SW480 (cell line): Measurements from ENCODE around the gene SLC38A10.
"Not testable (repeated sequence)": the region's sequence is repeated elsewhere in the genome, so short reads cannot be mapped to it uniquely, and the experiment has no call there.

Experiments used
- DNase-seq: peaks from one replicate; pipeline ENCODE4 v3.0.0-alpha.2; 2016; ENCODE audit warnings: low spot score

The SLC38A10 gene

GRCh38 chr17:81311946-81312345, 16.8 kb upstream of the SLC38A10 start:
- DNase-seq, result no peak

GRCh38 chr17:81310949-81311550, 15.9 kb upstream of the SLC38A10 start:
- no peak for DNase-seq

- no peak for DNase-seq
Observed at GRCh38 chr17:81309859-81310839, 15.0 kb upstream of the SLC38A10 start.

- DNase-seq, result peak; percentile 81
Observed at GRCh38 chr17:81309140-81309858, 14.2 kb upstream of the SLC38A10 start.

- not testable (repeated sequence) for DNase-seq
Observed at GRCh38 chr17:81308784-81309139, 13.7 kb upstream of the SLC38A10 start.

DNA sequence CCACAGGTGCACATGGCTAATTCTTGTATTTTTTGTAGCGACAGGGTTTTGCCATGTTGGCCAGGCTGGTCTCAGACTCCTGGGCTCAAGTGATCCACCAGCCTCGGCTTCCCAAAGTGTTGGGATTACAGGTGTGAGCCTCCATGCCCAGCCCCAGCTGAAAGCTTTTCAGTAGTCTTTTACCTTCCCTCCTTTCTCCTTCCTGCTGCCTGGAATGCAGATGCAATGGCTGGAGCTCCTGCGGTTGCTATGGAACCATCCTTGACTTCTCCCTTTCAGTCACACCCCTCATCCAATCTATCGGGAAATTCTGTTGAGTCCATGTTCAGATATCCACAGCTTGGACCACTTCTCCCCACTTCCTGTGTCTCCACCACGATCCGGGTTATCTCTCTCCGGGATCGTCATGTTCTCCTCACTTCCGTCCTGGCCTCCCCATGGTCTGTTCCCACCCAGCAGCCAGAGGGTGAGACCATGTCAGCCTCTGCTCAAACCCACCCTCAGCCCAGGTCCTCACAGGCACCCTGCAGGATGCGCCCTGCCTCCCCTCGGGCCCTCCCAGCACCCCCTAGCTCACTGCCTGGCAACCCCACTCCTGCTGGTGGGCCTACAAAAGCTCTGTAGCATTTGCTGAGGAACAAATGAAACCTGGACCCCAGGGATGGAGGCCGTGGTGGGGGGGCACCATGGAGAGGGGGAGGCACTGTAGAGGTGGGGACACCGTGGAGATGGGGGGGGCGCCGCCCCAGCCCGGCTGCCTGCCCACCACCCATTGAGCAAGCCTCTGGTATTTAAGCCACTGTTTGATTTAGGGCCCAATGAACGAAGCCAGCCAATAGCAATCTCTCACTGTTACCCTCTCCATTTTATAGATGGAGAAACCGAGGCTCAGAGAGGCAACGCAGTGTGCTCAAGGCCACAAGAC, 12.8 kb upstream of the SLC38A10 start:
- DNase-seq, result no peak

- DNase-seq, result no peak
Observed at GRCh38 chr17:81306898-81307510, 11.9 kb upstream of the SLC38A10 start.

- no peak for DNase-seq
Observed at GRCh38 chr17:81306491-81306890, 11.4 kb upstream of the SLC38A10 start.

GRCh38 chr17:81305051-81305630, 10.0 kb upstream of the SLC38A10 start:
- DNase-seq, result no peak

GRCh38 chr17:81304196-81305015, 9.3 kb upstream of the SLC38A10 start:
- DNase-seq, result no peak

DNA sequence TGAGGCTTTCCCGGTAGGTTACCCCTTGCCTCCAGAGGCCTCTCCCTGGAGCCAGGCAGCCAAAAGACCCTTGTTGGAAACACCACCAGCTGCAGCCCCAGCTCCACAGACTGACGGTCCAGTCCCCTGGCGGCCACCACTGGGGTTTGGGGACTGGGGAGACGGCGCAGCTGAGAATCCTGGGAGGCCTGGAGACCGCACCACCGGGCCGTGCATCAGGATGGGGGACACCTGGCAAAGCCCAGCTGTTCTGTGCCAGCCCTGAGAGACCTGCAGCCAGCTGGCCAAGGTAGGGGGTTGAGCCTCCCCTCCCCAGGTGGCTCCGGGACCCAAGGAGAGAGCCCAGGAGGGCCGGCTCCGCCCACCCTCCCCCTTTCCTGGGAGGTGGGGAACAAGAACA, 8.3 kb upstream of the SLC38A10 start:
- DNase-seq, result no peak

GRCh38 chr17:81302861-81303333, 7.8 kb upstream of the SLC38A10 start:
- DNase-seq, result no peak

DNA sequence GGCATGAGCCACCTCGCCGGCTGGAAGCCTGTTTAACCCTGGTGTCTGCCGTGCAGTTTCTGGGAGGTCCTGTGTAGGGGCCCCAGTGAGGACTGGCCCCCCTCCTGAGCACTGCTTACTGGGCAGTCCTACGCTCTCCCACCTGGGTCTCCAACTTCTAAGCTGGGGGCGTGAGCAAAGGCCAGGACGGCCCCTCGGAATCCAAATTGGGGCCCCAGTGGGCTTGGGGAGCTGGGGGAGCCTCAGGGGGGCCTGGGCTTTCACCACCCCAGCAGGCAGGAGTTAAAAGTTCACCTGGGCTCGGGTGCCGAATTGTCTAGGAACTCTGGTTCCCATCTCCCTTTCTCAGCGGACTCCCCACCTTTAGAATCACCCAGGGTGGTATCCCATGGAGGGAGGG, 7.2 kb upstream of the SLC38A10 start:
- DNase-seq, result no peak

- no peak for DNase-seq
Observed at GRCh38 chr17:81301195-81302144, 6.4 kb upstream of the SLC38A10 start.

GRCh38 chr17:81300586-81301155, 5.6 kb upstream of the SLC38A10 start:
- DNase-seq, result no peak

DNA sequence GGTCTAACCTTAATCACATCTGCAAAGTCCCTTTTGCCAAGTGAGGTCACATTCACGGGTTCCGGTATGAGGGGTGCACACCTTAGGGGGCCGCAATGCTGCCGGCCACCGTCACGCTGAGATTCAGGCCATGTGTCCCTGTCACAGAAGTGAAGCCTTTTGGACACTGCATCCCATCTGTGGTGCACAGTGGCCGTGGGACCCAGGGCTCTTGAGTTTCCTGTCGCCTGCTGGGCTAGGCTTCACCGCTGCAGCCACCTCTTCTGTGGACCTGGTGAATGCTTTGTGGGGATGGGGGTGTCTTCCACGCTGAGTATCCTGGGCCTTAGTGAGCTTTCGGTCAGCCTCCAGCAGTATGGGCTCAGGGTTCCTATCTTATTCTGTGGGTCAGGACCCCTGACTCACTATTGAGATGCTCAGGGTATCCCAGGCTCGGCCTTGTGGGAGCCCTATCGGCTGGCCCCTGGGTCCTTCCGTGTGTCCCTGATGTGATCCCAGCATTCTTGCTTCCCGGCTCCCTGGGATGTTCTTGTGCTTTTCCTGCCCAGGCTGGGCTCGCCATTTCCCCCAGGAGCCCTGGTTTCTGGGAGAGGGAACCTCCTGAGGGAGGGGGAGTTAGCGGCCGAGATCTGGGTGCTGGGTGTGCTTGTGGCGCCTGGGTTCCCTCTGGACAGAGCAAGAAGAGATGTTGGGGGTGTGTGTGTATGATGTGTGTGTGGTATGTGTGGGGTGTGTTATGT, 4.9 kb upstream of the SLC38A10 start:
- no peak for DNase-seq

GRCh38 chr17:81298991-81299738, 4.1 kb upstream of the SLC38A10 start:
- no peak for DNase-seq
